H9 (cell line): Measurements from ENCODE around the gene GRID1. TPM values are rescaled to one million over a fixed set of nuclear protein-coding genes. Genes with fewer than 3 reads are reported as not detected.

Experiments
- DNase-seq: peaks from one replicate; pipeline ENCODE4 v3.0.0-alpha.2; 2017
- H2AFZ ChIP-seq: one replicate; pipeline ENCODE4 v1.6.1; 2013; ENCODE audit warnings: mild to moderate bottlenecking, low read length, control low read depth, moderate library complexity
- H2AK5ac ChIP-seq: 2 replicates; pipeline ENCODE4 v1.6.1; 2013; ENCODE audit warnings: low read length, control low read depth, mixed read lengths; ENCODE audit not compliant: insufficient read length
- H2BK120ac ChIP-seq: one replicate; pipeline ENCODE4 v1.6.1; 2013; ENCODE audit warnings: low read depth, mild to moderate bottlenecking, low read length, control low read depth, inconsistent platforms; ENCODE audit not compliant: poor library complexity, severe bottlenecking
- H2BK12ac ChIP-seq: 2 replicates; pipeline ENCODE4 v1.6.1; 2013; ENCODE audit warnings: low read length, control low read depth, mixed read lengths, low read depth; ENCODE audit not compliant: insufficient read length
- H2BK15ac ChIP-seq: 2 replicates; pipeline ENCODE4 v1.6.1; 2013; ENCODE audit warnings: low read depth, low read length, control low read depth
- H2BK20ac ChIP-seq: one replicate; pipeline ENCODE4 v1.6.1; 2013; ENCODE audit warnings: low read depth, mild to moderate bottlenecking, low read length, control low read depth, inconsistent platforms; ENCODE audit not compliant: poor library complexity, severe bottlenecking
- H2BK5ac ChIP-seq: 2 replicates; pipeline ENCODE4 v1.6.1; 2013; ENCODE audit warnings: low read length, control low read depth, mixed read lengths; ENCODE audit not compliant: insufficient read length
- H3K14ac ChIP-seq: 2 replicates; pipeline ENCODE4 v1.6.1; 2013; ENCODE audit warnings: low read length, control low read depth; ENCODE audit not compliant: insufficient read depth
- H3K18ac ChIP-seq: 2 replicates; pipeline ENCODE4 v1.6.1; 2013; ENCODE audit warnings: low read depth, mild to moderate bottlenecking, mixed read lengths, low read length, control low read depth; ENCODE audit not compliant: insufficient read length
- H3K23ac ChIP-seq: 2 replicates; pipeline ENCODE4 v1.6.1; 2013; ENCODE audit warnings: low read length, control low read depth, mixed read lengths, low read depth; ENCODE audit not compliant: insufficient read length
- H3K23me2 ChIP-seq: 2 replicates; pipeline ENCODE4 v1.6.1; 2013; ENCODE audit warnings: low read depth, mild to moderate bottlenecking, mixed read lengths, low read length, control low read depth; ENCODE audit not compliant: insufficient read length, poor library complexity, severe bottlenecking
- H3K27ac ChIP-seq: 2 replicates; pipeline ENCODE4 v1.5.1; 2013; ENCODE audit warnings: low read length, control low read depth, mixed read lengths, low read depth; ENCODE audit not compliant: insufficient read length
- H3K27me3 ChIP-seq: 2 replicates; pipeline ENCODE4 v1.6.1; 2013; ENCODE audit warnings: low read length, control low read depth, inconsistent platforms; ENCODE audit not compliant: insufficient read depth
- H3K4ac ChIP-seq: 2 replicates; pipeline ENCODE4 v1.6.1; 2013; ENCODE audit warnings: low read depth, mild to moderate bottlenecking, control low read depth, inconsistent platforms, low read length, moderate library complexity
- H3K4me1 ChIP-seq: 2 replicates; pipeline ENCODE4 v1.6.1; 2013; ENCODE audit warnings: low read length, control low read depth, inconsistent platforms; ENCODE audit not compliant: insufficient read depth
- H3K4me2 ChIP-seq: 2 replicates; pipeline ENCODE4 v1.6.1; 2013; ENCODE audit warnings: low read length, control low read depth, mixed read lengths; ENCODE audit not compliant: insufficient read length, insufficient read depth
- H3K56ac ChIP-seq: 2 replicates; pipeline ENCODE4 v1.6.1; 2013; ENCODE audit warnings: low read depth, mild to moderate bottlenecking, mixed read lengths, low read length, control low read depth; ENCODE audit not compliant: insufficient read length
- H3K79me1 ChIP-seq: 2 replicates; pipeline ENCODE4 v1.6.1; 2013; ENCODE audit warnings: low read depth, mild to moderate bottlenecking, moderate library complexity, low read length, control low read depth, inconsistent platforms; ENCODE audit not compliant: insufficient read depth, poor library complexity, severe bottlenecking
- H3K79me2 ChIP-seq: 2 replicates; pipeline ENCODE4 v1.6.1; 2013; ENCODE audit warnings: low read length, control low read depth, inconsistent platforms; ENCODE audit not compliant: insufficient read depth
- H3K9ac ChIP-seq: 2 replicates; pipeline ENCODE4 v1.6.1; 2013; ENCODE audit warnings: low read length, control low read depth, mixed read lengths; ENCODE audit not compliant: insufficient read length; ENCODE audit errors: extremely low read depth
- H3K9me3 ChIP-seq: one replicate; pipeline ENCODE4 v1.6.1; 2013; ENCODE audit warnings: low read depth, low read length, inconsistent platforms; ENCODE audit not compliant: control insufficient read depth
- H3T11ph ChIP-seq: one replicate; pipeline ENCODE4 v1.6.1; 2013; ENCODE audit warnings: mild to moderate bottlenecking, low read length, control low read depth, inconsistent platforms
- H4K20me1 ChIP-seq: one replicate; pipeline ENCODE4 v1.6.1; 2013; ENCODE audit not compliant: control insufficient read depth, insufficient read length, insufficient read depth
- H4K5ac ChIP-seq: 2 replicates; pipeline ENCODE4 v1.6.1; 2013; ENCODE audit warnings: low read depth, mild to moderate bottlenecking, mixed read lengths, low read length, control low read depth; ENCODE audit not compliant: insufficient read length
- H4K8ac ChIP-seq: replicated peaks from 2 replicates; pipeline ENCODE4 v1.6.1; 2013; ENCODE audit warnings: low read length, control low read depth, mixed read lengths, low read depth; ENCODE audit not compliant: insufficient read length
- H4K91ac ChIP-seq: 2 replicates; pipeline ENCODE4 v1.6.1; 2013; ENCODE audit warnings: low read depth, mild to moderate bottlenecking, moderate library complexity, mixed read lengths, low read length, control low read depth; ENCODE audit not compliant: insufficient read length
- H3K27ac Mint-ChIP-seq, 3 experiments: 2 replicates in 2 of 3; 3 replicates in 1 of 3; pipeline ENCODE4 v1.8.0; 2020 to 2021; ENCODE audit warnings: mixed read lengths in 3 of 3, mild to moderate bottlenecking in 1 of 3, moderate library complexity in 1 of 3
- H3K27me3 Mint-ChIP-seq: 2 replicates; pipeline ENCODE4 v1.8.0; 2021; ENCODE audit warnings: low read depth, mild to moderate bottlenecking, moderate library complexity, mixed read lengths
- H3K36me3 Mint-ChIP-seq, 3 experiments: 2 replicates in 2 of 3; 3 replicates in 1 of 3; pipeline ENCODE4 v1.8.0; 2020 to 2021; ENCODE audit warnings: low read depth in 3 of 3, mixed read lengths in 3 of 3; ENCODE audit not compliant: insufficient read depth in 1 of 3
- H3K4me1 Mint-ChIP-seq, 2 experiments: 2 replicates each; pipeline ENCODE4 v1.8.0; 2020; ENCODE audit warnings: mixed read lengths in 2 of 2
- H3K4me3 Mint-ChIP-seq, 2 experiments: 2 replicates in 1 of 2; 3 replicates in 1 of 2; pipeline ENCODE4 v1.8.0; 2020 to 2021; ENCODE audit warnings: mild to moderate bottlenecking in 2 of 2, mixed read lengths in 2 of 2, moderate library complexity in 1 of 2
- H3K9me3 Mint-ChIP-seq, 2 experiments: 2 replicates in 1 of 2; 3 replicates in 1 of 2; pipeline ENCODE4 v1.8.0; 2020; ENCODE audit warnings: mild to moderate bottlenecking in 2 of 2, mixed read lengths in 2 of 2, moderate library complexity in 1 of 2
- CTCF ChIP-seq: fragments of 200-600 bp; sonication (generic); conservative IDR thresholded peaks from 3 replicates; pipeline ENCODE4 v1.8.0; 2021; ENCODE audit warnings: antibody characterized with exemption, mild to moderate bottlenecking
- WGBS: extraction: QIAGEN DNeasy Blood & Tissue Kit; methylation state at CpG from one replicate; pipeline ENCODE4 v1.1.7; 2013; ENCODE audit warnings: missing lambda C conversion rate, low lambda C conversion rate, mixed read lengths; ENCODE audit not compliant: insufficient read length; ENCODE audit errors: extremely low coverage; 5-methylcytosine and 5-hydroxymethylcytosine counted together
- total RNA-seq: library from RNA; stranded (reverse); gene quantifications from 2 replicates; pipeline ENCODE4 v1.2.1, GENCODE V29; 2021

Gene GRID1
- total RNA-seq, 1 experiment from 2014 or later, result 0.35 TPM

GRCh38 chr10:86231796-86232560 lies 134.6 kb downstream of the GRID1 start:
- no peaks in the 10 kb centered on the region for H4K20me1 ChIP-seq
- H2BK5ac ChIP-seq, result no peak overlapping the region
- H3K79me2 ChIP-seq, result no peaks in the 10 kb centered on the region
- no peak overlapping the region for H4K91ac ChIP-seq
- H4K8ac ChIP-seq, result no peak overlapping the region
- Mint-ChIP-seq H3K4me3 (no peak overlapping the region), H3K27me3 (no peaks in the 10 kb centered on the region; the same call in none of the 2 replicates), H3K9me3 (peaks cover 2 to 6% of the 10 kb centered on the region in 2 experiments; a peak in 4 of 5 replicates), H3K4me1 (peaks cover 34% of the 10 kb centered on the region in 2 experiments), H3K27ac (no peak overlapping the region; a peak in 1 of 7 replicates), H3K36me3 (peaks cover 4 to 6% (median 5%) of the 10 kb centered on the region in 3 experiments; a peak in 6 of 7 replicates)
- no peak overlapping the region for H3K4ac ChIP-seq
- H3K27ac ChIP-seq, result no peak overlapping the region
- no peak overlapping the region for H3K18ac ChIP-seq
- no peak overlapping the region for H3K4me2 ChIP-seq
- no peak overlapping the region for H4K5ac ChIP-seq
- H3K56ac ChIP-seq, result no peak overlapping the region
- no peak overlapping the region for H2BK20ac ChIP-seq
- no peak for TF ChIP-seq CTCF
- H3K23ac ChIP-seq, result no peak overlapping the region
- H2AK5ac ChIP-seq, result no peak overlapping the region
- no peak overlapping the region for H3K14ac ChIP-seq
- no peak for DNase-seq
- no peak overlapping the region for H2AFZ ChIP-seq
- H3K23me2 ChIP-seq, result no peaks in the 10 kb centered on the region
- H3T11ph ChIP-seq, result no peak overlapping the region
- H2BK12ac ChIP-seq, result no peak overlapping the region
- H3K27me3 ChIP-seq, result no peaks in the 10 kb centered on the region
- WGBS, result no CpG with 5 or more reads among the region's 11 CpGs
- H2BK15ac ChIP-seq, result no peak overlapping the region
- peaks cover 11% of the 10 kb centered on the region; the same call in 1 of the 2 replicates for H3K4me1 ChIP-seq
- no peak overlapping the region for H2BK120ac ChIP-seq
- no peaks in the 10 kb centered on the region for H3K79me1 ChIP-seq
- no peak overlapping the region for H3K9ac ChIP-seq
- H3K9me3 ChIP-seq, result no peaks in the 10 kb centered on the region
